MCF 10A (cell line): ENCODE data around the gene GAS6. TPM values are rescaled to one million over a fixed set of nuclear protein-coding genes. Genes with fewer than 3 reads are reported as not detected.

Source experiments
- BruUV-seq: library from RNA; stranded (reverse); fragments of 400-500 nt; replicated peaks from 2 replicates; lab custom pipeline; 2021; lab: Mats Ljungman, UMichigan
- CTCF ChIA-PET: fragments of 300-600 bp; sonication (Branson Sonifier 250); formaldehyde crosslinking; extraction: SDS; loops from one replicate; lab custom pipeline; 2021; ENCODE audit warnings: antibody characterized with exemption, inconsistent platforms; lab: Yijun Ruan, JAX
- POLR2A ChIA-PET: fragments of 300-600, 350-650 bp; sonication (Branson Sonifier 250); formaldehyde crosslinking; extraction: SDS; loops from one replicate; lab custom pipeline; 2020; ENCODE audit warnings: antibody characterized with exemption, inconsistent platforms; lab: Yijun Ruan, JAX
- DNase-seq: peaks from one replicate; pipeline ENCODE4 v3.0.0-alpha.2; 2018; ENCODE audit not compliant: unreplicated experiment
- H3K27ac Mint-ChIP-seq: one replicate; pipeline ENCODE4 v1.8.0; 2022; ENCODE audit warnings: mild to moderate bottlenecking, low read depth, mixed read lengths; ENCODE audit not compliant: unreplicated experiment
- H3K27me3 Mint-ChIP-seq: one replicate; pipeline ENCODE4 v1.8.0; 2022; ENCODE audit warnings: mixed read lengths; ENCODE audit not compliant: insufficient read depth, unreplicated experiment
- H3K36me3 Mint-ChIP-seq: one replicate; pipeline ENCODE4 v1.8.0; 2022; ENCODE audit warnings: mild to moderate bottlenecking, moderate library complexity, mixed read lengths; ENCODE audit not compliant: insufficient read depth, unreplicated experiment
- H3K4me1 Mint-ChIP-seq: one replicate; pipeline ENCODE4 v1.8.0; 2022; ENCODE audit warnings: mixed read lengths; ENCODE audit not compliant: insufficient read depth, unreplicated experiment
- H3K4me3 Mint-ChIP-seq: one replicate; pipeline ENCODE4 v1.8.0; 2022; ENCODE audit warnings: mild to moderate bottlenecking, moderate library complexity, mixed read lengths; ENCODE audit not compliant: unreplicated experiment
- H3K9me3 Mint-ChIP-seq: one replicate; pipeline ENCODE4 v1.8.0; 2022; ENCODE audit warnings: mixed read lengths; ENCODE audit not compliant: unreplicated experiment
- intact Hi-C: fragments of 100-400 bp; cut with micrococcal nuclease; formaldehyde crosslinking; loops from 2 replicates; pipeline ENCODE4 v1.14.1; 2022
- total RNA-seq: library from RNA; stranded (reverse); gene quantifications from 2 replicates; pipeline ENCODE4 v1.2.3, GENCODE V29; 2022
- TF ChIP-seq, protein P1 (sequence below): fragments of 200-600 bp; IDR thresholded peaks from one replicate; pipeline ENCODE4 v1.8.0; 2022; ENCODE audit warnings: antibody characterized with exemption, mild to moderate bottlenecking; ENCODE audit not compliant: unreplicated experiment

The GAS6 gene
- total RNA-seq, 1 experiment from 2014 or later = 92.3 TPM

DNA sequence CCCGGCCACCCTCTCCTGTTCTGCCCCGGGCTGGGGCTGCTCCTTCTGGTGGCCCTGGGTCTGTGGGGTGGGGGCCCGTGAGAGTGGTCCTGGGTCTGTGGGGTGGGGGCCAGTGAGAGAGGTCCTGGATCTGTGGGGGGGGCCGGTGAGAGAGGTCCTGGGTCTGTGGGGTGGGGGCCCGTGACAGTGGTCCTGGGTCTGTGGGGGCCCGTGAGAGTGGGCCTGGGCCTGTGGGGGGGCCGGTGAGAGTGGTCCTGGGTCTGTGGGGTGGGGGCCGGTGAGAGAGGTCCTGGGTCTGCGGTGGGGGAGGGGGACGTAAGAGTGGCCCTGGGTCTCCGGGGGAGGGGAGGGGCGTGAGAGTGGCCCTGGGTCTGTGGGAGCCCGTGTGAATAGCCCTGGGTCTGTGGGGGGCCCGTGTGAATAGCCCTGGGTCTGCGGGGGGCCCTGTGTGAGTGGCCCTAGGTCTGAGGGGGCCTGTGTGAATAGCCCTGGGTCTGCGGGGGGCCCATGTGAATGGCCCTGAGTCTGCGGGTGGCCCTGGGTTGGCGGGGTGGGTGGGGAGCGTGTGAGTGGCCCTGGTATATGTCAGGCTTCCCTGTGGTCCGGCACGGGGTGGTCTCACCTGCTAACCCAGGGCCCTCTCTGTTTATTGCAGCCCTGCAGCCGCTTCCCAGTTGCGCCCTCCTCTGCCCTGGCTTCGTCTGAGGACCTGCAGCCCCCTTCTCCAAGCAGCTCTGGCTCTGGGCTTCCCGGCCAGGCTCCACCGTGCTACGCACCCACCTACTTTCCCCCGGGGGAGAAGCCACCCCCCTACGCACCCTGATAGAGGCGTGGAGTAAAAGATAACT is 52.6 kb downstream of the GAS6 start:
- Mint-ChIP-seq H3K9me3 (no peaks in the 10 kb centered on the region), H3K4me1 (peaks cover 14% of the 10 kb centered on the region), H3K36me3 (no peaks in the 10 kb centered on the region), H3K27me3 (no peaks in the 10 kb centered on the region), H3K4me3 (no peak overlapping the region), H3K27ac (no peak overlapping the region)
- intact Hi-C loops = no loop called here
- ChIA-PET CTCF (no interaction called here), POLR2A (no interaction called here)
- no TSS peak for BruUV-seq
- TF ChIP-seq, protein P1, sequence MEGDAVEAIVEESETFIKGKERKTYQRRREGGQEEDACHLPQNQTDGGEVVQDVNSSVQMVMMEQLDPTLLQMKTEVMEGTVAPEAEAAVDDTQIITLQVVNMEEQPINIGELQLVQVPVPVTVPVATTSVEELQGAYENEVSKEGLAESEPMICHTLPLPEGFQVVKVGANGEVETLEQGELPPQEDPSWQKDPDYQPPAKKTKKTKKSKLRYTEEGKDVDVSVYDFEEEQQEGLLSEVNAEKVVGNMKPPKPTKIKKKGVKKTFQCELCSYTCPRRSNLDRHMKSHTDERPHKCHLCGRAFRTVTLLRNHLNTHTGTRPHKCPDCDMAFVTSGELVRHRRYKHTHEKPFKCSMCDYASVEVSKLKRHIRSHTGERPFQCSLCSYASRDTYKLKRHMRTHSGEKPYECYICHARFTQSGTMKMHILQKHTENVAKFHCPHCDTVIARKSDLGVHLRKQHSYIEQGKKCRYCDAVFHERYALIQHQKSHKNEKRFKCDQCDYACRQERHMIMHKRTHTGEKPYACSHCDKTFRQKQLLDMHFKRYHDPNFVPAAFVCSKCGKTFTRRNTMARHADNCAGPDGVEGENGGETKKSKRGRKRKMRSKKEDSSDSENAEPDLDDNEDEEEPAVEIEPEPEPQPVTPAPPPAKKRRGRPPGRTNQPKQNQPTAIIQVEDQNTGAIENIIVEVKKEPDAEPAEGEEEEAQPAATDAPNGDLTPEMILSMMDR = no peak
- no peak for DNase-seq

DNA sequence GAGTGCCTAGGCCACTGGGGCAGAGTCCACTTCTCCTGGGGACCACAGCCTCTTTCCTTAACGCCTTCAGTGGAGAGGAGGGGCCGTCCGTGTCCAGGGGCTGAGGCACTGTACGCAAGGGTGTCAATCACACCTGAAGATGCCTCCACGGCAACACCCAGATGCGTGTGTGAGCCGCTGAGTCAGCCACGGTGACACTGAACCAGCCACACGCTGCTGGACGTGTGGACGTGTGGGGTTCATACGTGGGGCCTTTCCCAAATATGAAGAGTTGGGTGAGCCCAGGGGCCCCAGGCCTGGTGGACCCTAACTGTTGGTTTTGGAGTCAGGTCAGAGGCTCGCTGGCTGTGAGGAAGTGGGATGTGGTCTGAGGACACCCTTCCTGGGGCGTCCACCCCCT is 53.2 kb downstream of the GAS6 start:
- DNase-seq = no peak
- H3K4me1 Mint-ChIP-seq = peaks cover 8% of the 10 kb centered on the region
- ChIA-PET CTCF (no interaction called here), POLR2A (no interaction called here)
- BruUV-seq = no TSS peak
- H3K9me3 Mint-ChIP-seq = no peaks in the 10 kb centered on the region
- H3K27me3 Mint-ChIP-seq = no peaks in the 10 kb centered on the region
- H3K27ac Mint-ChIP-seq = no peak overlapping the region
- intact Hi-C loops = no loop called here
- TF ChIP-seq, protein P1 = no peak
- no peaks in the 10 kb centered on the region for H3K36me3 Mint-ChIP-seq
- no peak overlapping the region for H3K4me3 Mint-ChIP-seq

DNA sequence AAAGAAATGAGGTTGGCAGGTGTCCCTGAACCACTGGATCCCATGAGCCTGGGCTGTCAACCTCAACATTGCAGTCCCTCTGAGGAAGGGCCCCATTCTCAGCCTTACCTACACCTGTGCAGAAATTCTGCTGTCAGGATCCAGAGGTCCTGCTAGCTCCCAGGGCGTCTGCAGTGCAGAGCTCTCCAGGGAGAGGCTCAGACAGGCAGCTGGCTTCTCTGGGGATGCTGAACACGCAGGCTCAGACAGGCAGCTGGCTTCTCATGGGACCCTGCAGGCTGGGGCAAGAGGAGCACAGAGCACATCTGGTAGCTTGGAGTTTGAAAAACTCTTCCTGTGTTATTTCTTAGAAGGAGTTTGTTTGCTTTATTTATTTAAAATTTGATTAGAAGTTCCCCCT is 53.9 kb downstream of the GAS6 start:
- no peak for DNase-seq
- no TSS peak for BruUV-seq
- Mint-ChIP-seq H3K27me3 (no peaks in the 10 kb centered on the region), H3K9me3 (no peaks in the 10 kb centered on the region), H3K36me3 (no peaks in the 10 kb centered on the region), H3K4me1 (peaks cover 2% of the 10 kb centered on the region), H3K27ac (no peak overlapping the region), H3K4me3 (no peak overlapping the region)
- ChIA-PET CTCF (interaction anchor here (0.8 kb wide), 1 partner anchor 111 kb away, joined by 4 read pairs; no protein-coding TSS in a partner anchor), POLR2A (interaction anchor here (0.6 kb wide), 1 partner anchor 239 kb away, joined by 3 read pairs; no protein-coding TSS in a partner anchor)
- TF ChIP-seq, protein P1 = no peak
- intact Hi-C loops = no loop called here

DNA sequence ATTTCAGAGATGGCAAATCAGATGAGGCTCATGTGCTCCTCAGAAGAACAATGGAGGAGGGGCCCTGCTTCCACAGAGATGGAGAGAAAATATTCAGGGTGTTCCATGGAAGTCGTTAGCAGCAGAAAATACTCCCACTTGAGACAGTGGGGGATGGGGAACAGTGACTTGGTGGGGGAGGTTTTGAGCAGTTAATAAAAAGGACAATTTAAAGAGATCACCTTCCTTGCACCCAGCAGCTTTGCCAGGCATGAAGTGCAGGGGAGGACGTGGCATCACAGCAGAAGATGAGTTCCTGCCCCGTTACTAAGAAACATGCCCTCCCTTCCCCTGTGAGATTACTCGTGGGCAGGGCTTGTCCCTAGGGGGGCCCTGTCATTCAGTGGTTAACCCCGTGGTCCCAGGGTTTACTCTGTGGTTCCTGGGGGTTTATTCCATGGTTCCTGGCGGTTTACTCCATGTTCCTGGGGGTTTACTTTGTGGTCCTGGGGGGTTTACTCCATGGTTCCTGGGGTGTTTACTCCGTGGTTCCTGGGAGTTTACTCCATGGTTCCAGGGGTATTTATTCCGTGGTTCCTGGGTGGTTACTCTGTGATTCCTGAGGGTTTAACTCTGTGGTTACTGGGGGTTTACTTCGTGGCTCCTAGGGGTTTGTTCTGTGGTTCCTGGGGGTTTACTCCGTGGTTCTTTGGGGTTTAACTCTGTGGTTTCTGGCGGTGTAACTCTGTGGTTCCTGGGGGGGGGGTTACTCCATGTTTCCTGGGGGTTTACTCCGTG is 55.6 kb downstream of the GAS6 start:
- POLR2A ChIA-PET = no interaction called here
- no peak for DNase-seq
- no TSS peak for BruUV-seq
- H3K4me3 Mint-ChIP-seq = no peak overlapping the region
- no peak overlapping the region for H3K27ac Mint-ChIP-seq
- H3K27me3 Mint-ChIP-seq = no peaks in the 10 kb centered on the region
- CTCF ChIA-PET = no interaction called here
- TF ChIP-seq, protein P1 = no peak
- no peaks in the 10 kb centered on the region for H3K4me1 Mint-ChIP-seq
- intact Hi-C loops = no loop called here
- H3K36me3 Mint-ChIP-seq = no peaks in the 10 kb centered on the region
- no peaks in the 10 kb centered on the region for H3K9me3 Mint-ChIP-seq
